Smooth muscle cell (in vitro differentiated cells): ENCODE measurements around the gene PLCH1. TPM values are rescaled to one million over a fixed set of nuclear protein-coding genes. Genes with fewer than 3 reads are reported as not detected.

Experiments
- DNase-seq: peaks from one replicate; lab custom pipeline; 2025; ENCODE audit not compliant: unreplicated experiment; lab: John Stamatoyannopoulos, UW
- H2AFZ ChIP-seq: fragments of 200-600 bp; sonication (generic); 2 replicates; pipeline ENCODE4 v1.6.0; 2016; ENCODE audit warnings: antibody characterized with exemption, low read depth, mild to moderate bottlenecking
- H3F3A ChIP-seq: fragments of 200-600 bp; sonication (generic); 2 replicates; pipeline ENCODE4 v1.6.0; 2017; ENCODE audit warnings: antibody characterized with exemption, low read depth
- H3K27ac ChIP-seq: fragments of 200-600 bp; sonication (generic); 2 replicates; pipeline ENCODE4 v1.5.1; 2016; ENCODE audit warnings: low read depth, mild to moderate bottlenecking
- H3K27me3 ChIP-seq: fragments of 200-600 bp; sonication (generic); 2 replicates; pipeline ENCODE4 v1.6.1; 2016; ENCODE audit warnings: low read depth, mild to moderate bottlenecking
- H3K36me3 ChIP-seq: fragments of 200-600 bp; sonication (generic); 2 replicates; pipeline ENCODE4 v1.5.1; 2016; ENCODE audit warnings: low read depth
- H3K4me1 ChIP-seq: fragments of 200-600 bp; sonication (generic); 2 replicates; pipeline ENCODE4 v1.5.1; 2016; ENCODE audit warnings: low read depth
- H3K4me2 ChIP-seq: fragments of 200-600 bp; sonication (generic); 2 replicates; pipeline ENCODE4 v1.6.0; 2016; ENCODE audit warnings: mild to moderate bottlenecking
- H3K4me3 ChIP-seq: fragments of 200-600 bp; sonication (generic); 2 replicates; pipeline ENCODE4 v1.5.1; 2016; ENCODE audit warnings: mild to moderate bottlenecking
- H3K79me2 ChIP-seq: fragments of 200-600 bp; sonication (generic); 2 replicates; pipeline ENCODE4 v1.6.0; 2016; ENCODE audit warnings: low read depth, mild to moderate bottlenecking
- H3K9ac ChIP-seq: fragments of 200-600 bp; sonication (generic); 2 replicates; pipeline ENCODE4 v1.6.0; 2016; ENCODE audit warnings: low read depth
- H3K9me3 ChIP-seq: fragments of 200-600 bp; sonication (generic); replicated peaks from 2 replicates; pipeline ENCODE4 v1.5.1; 2016; ENCODE audit warnings: low read depth
- H4K20me1 ChIP-seq: fragments of 200-600 bp; sonication (generic); 2 replicates; pipeline ENCODE4 v1.6.0; 2016; ENCODE audit warnings: low read depth
- WGBS: methylation state at CpG from one replicate; pipeline ENCODE4 v1.1.7; 2016; ENCODE audit warnings: low lambda C conversion rate; 5-methylcytosine and 5-hydroxymethylcytosine counted together
- polyA plus RNA-seq: library from polyadenylated mRNA; unstranded; fragments of >200 nt; fragmentation: Nextera tagmentation; extraction: Ambion mirVana; gene quantifications from 2 replicates; pipeline ENCODE4 v1.2.1, GENCODE V29; 2016
- total RNA-seq: library from RNA; depleted of rRNA; stranded (reverse); fragments of >200 nt; gene quantifications from 2 replicates; pipeline ENCODE4 v1.2.3, GENCODE V29; 2014
- TF ChIP-seq, protein P1 (sequence below): fragments of 200-600 bp; sonication (generic); IDR thresholded peaks from 2 replicates; pipeline ENCODE4 v1.5.1; 2017; ENCODE audit warnings: borderline replicate concordance, mild to moderate bottlenecking, antibody characterized with exemption; ENCODE audit not compliant: insufficient read depth, poor library complexity, severe bottlenecking

PLCH1 gene
- total and polyA plus RNA-seq, 2 experiments from 2014 or later: 0.36 TPM; not detected in 1

- no peaks in the 10 kb centered on the region for H3K9me3 ChIP-seq
- H3K4me1 ChIP-seq: no peaks in the 10 kb centered on the region
- TF ChIP-seq, protein P1, sequence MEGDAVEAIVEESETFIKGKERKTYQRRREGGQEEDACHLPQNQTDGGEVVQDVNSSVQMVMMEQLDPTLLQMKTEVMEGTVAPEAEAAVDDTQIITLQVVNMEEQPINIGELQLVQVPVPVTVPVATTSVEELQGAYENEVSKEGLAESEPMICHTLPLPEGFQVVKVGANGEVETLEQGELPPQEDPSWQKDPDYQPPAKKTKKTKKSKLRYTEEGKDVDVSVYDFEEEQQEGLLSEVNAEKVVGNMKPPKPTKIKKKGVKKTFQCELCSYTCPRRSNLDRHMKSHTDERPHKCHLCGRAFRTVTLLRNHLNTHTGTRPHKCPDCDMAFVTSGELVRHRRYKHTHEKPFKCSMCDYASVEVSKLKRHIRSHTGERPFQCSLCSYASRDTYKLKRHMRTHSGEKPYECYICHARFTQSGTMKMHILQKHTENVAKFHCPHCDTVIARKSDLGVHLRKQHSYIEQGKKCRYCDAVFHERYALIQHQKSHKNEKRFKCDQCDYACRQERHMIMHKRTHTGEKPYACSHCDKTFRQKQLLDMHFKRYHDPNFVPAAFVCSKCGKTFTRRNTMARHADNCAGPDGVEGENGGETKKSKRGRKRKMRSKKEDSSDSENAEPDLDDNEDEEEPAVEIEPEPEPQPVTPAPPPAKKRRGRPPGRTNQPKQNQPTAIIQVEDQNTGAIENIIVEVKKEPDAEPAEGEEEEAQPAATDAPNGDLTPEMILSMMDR: no peak
- no peak for DNase-seq
- H3K27me3 ChIP-seq: no peaks in the 10 kb centered on the region
- H3K4me3 ChIP-seq: no peak overlapping the region
- H3K27ac ChIP-seq: no peak overlapping the region
- H2AFZ ChIP-seq: no peak overlapping the region
- no peak overlapping the region for H3K4me2 ChIP-seq
- H3F3A ChIP-seq: no peaks in the 10 kb centered on the region
- no peaks in the 10 kb centered on the region for H4K20me1 ChIP-seq
- no peaks in the 10 kb centered on the region for H3K79me2 ChIP-seq
- 79% methylated on average over 2 of the region's 2 CpGs for WGBS
- H3K36me3 ChIP-seq: no peaks in the 10 kb centered on the region
- H3K9ac ChIP-seq: no peak overlapping the region
Measured at GRCh38 chr3:155602307-155602706, 142.6 kb downstream of the PLCH1 start.

DNA sequence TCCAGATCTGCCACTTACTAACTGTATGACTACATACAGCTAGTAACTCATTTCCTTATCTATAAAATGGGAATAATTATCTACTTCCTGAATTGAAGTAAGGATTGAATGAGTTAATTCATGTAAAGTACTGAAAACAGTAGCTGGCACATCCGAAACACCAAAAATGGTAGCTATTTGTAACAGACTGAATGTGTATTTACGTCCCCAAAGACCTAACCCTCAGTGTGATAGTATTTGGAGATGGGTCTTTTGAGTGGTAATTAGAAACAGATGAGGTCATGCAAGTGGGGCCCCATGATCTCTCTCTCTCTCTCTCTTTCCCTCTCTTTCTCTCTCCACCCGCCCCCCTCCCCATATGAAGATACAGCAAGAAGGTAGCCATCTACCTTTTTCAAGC lies 146.2 kb downstream of the PLCH1 start:
- no peaks in the 10 kb centered on the region for H3K27me3 ChIP-seq
- H4K20me1 ChIP-seq: no peaks in the 10 kb centered on the region
- no peaks in the 10 kb centered on the region for H3K36me3 ChIP-seq
- H3K9ac ChIP-seq: no peak overlapping the region
- DNase-seq: no peak
- H3K4me1 ChIP-seq: no peaks in the 10 kb centered on the region
- TF ChIP-seq, protein P1: no peak
- no peak overlapping the region for H2AFZ ChIP-seq
- H3K4me3 ChIP-seq: no peak overlapping the region
- no peaks in the 10 kb centered on the region for H3F3A ChIP-seq
- H3K4me2 ChIP-seq: no peak overlapping the region
- no peak overlapping the region for H3K27ac ChIP-seq
- H3K9me3 ChIP-seq: no peaks in the 10 kb centered on the region
- no peaks in the 10 kb centered on the region for H3K79me2 ChIP-seq
- WGBS: 81% methylated on average over 3 of the region's 3 CpGs

DNA sequence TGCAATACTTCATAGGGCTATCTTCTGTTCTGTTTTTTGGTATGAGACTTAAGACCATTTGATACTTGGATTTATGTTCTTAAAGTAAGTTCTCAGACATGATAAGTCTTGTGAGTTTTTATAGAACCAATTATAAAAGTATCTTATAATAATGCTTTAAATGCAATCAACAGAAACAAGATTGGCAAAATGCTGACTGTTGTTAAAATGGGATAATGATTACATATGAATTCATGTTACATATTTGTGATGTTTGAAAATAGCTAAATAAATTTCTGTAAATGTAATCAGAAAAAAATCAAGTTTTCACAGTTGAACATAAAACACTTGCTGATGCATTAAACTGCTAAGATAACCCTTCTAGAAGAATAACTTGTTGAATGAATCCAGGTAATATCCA lies 148.3 kb downstream of the PLCH1 start:
- Histone ChIP-seq H2AFZ (no peak overlapping the region), H3K79me2 (no peaks in the 10 kb centered on the region), H3K9ac (no peak overlapping the region), H3K4me1 (no peaks in the 10 kb centered on the region), H3K36me3 (no peaks in the 10 kb centered on the region), H3K4me2 (no peak overlapping the region), H3K27ac (no peak overlapping the region), H4K20me1 (no peaks in the 10 kb centered on the region), H3K27me3 (no peaks in the 10 kb centered on the region), H3F3A (no peaks in the 10 kb centered on the region), H3K4me3 (no peak overlapping the region), H3K9me3 (no peaks in the 10 kb centered on the region)
- no peak for DNase-seq
- TF ChIP-seq, protein P1: no peak

- Histone ChIP-seq H4K20me1 (no peaks in the 10 kb centered on the region), H3K79me2 (no peaks in the 10 kb centered on the region), H3K9ac (no peak overlapping the region), H3K4me2 (no peak overlapping the region), H3F3A (no peaks in the 10 kb centered on the region), H3K9me3 (no peaks in the 10 kb centered on the region), H3K27me3 (no peaks in the 10 kb centered on the region), H3K4me1 (no peaks in the 10 kb centered on the region), H3K36me3 (no peaks in the 10 kb centered on the region), H2AFZ (no peak overlapping the region), H3K27ac (no peak overlapping the region), H3K4me3 (no peak overlapping the region)
- TF ChIP-seq, protein P1: no peak
- DNase-seq: no peak
Measured at GRCh38 chr3:155595371-155595770, 149.5 kb downstream of the PLCH1 start.
